ENCODE data around the gene DAGLA.

GRCh38 chr11:61746442-61747191, 66.4 kb downstream of the DAGLA start:
- TF ChIP-seq POLR2A (IDR thresholded peaks at IDR 0.05) = no peak
- TF ChIP-seq, protein P1, sequence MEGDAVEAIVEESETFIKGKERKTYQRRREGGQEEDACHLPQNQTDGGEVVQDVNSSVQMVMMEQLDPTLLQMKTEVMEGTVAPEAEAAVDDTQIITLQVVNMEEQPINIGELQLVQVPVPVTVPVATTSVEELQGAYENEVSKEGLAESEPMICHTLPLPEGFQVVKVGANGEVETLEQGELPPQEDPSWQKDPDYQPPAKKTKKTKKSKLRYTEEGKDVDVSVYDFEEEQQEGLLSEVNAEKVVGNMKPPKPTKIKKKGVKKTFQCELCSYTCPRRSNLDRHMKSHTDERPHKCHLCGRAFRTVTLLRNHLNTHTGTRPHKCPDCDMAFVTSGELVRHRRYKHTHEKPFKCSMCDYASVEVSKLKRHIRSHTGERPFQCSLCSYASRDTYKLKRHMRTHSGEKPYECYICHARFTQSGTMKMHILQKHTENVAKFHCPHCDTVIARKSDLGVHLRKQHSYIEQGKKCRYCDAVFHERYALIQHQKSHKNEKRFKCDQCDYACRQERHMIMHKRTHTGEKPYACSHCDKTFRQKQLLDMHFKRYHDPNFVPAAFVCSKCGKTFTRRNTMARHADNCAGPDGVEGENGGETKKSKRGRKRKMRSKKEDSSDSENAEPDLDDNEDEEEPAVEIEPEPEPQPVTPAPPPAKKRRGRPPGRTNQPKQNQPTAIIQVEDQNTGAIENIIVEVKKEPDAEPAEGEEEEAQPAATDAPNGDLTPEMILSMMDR (IDR thresholded peaks at IDR 0.05) = no peak
